GM23338 (cell line): Measurements from ENCODE around the gene GALNT6. TPM values are rescaled to one million over a fixed set of nuclear protein-coding genes. Genes with fewer than 3 reads are reported as not detected.

Experiments used
- ATAC-seq: fragments of 200-7000 bp; cut with Tn5 transposase; 3 replicates; pipeline ENCODE4 v1.9.1; 2020
- DNase-seq: peaks from one replicate; pipeline ENCODE4 v3.0.0-alpha.2; 2015; ENCODE audit warnings: low spot score
- H2AFZ ChIP-seq: fragments of 200-600 bp; sonication (generic); 2 replicates; pipeline ENCODE4 v1.8.0; 2016; ENCODE audit warnings: antibody characterized with exemption, mild to moderate bottlenecking, moderate library complexity
- H3F3A ChIP-seq: fragments of 200-600 bp; sonication (generic); replicated peaks from 2 replicates; pipeline ENCODE4 v1.8.0; 2017; ENCODE audit warnings: antibody characterized with exemption, mixed run types, low read depth
- H3K27ac ChIP-seq: fragments of 200-600 bp; sonication (generic); 2 replicates; pipeline ENCODE4 v1.6.1; 2016; ENCODE audit warnings: low read depth
- H3K27me3 ChIP-seq: fragments of 200-600 bp; sonication (generic); 2 replicates; pipeline ENCODE4 v1.8.0; 2016; ENCODE audit warnings: mild to moderate bottlenecking, mixed run types, moderate library complexity; ENCODE audit not compliant: insufficient read depth
- H3K36me3 ChIP-seq: fragments of 200-600 bp; sonication (generic); 2 replicates; pipeline ENCODE4 v1.8.0; 2016; ENCODE audit warnings: mild to moderate bottlenecking; ENCODE audit not compliant: insufficient read depth
- H3K4me1 ChIP-seq: fragments of 200-600 bp; sonication (generic); 2 replicates; pipeline ENCODE4 v1.8.0; 2016; ENCODE audit warnings: mild to moderate bottlenecking, moderate library complexity; ENCODE audit not compliant: insufficient read depth
- H3K4me2 ChIP-seq: fragments of 200-600 bp; sonication (generic); 2 replicates; pipeline ENCODE4 v1.7.1; 2017; ENCODE audit warnings: mixed run types
- H3K4me3 ChIP-seq: fragments of 200-600 bp; sonication (generic); 2 replicates; pipeline ENCODE4 v1.6.1; 2016; ENCODE audit warnings: mixed run types
- H3K79me2 ChIP-seq: fragments of 200-600 bp; sonication (generic); replicated peaks from 2 replicates; pipeline ENCODE4 v1.8.0; 2017; ENCODE audit warnings: mild to moderate bottlenecking; ENCODE audit not compliant: insufficient read depth
- H3K9me2 ChIP-seq: fragments of 200-600 bp; sonication (generic); 2 replicates; pipeline ENCODE4 v1.8.0; 2017; ENCODE audit not compliant: insufficient read depth
- H4K20me1 ChIP-seq: fragments of 200-600 bp; sonication (generic); replicated peaks from 2 replicates; pipeline ENCODE4 v1.8.0; 2017; ENCODE audit warnings: mild to moderate bottlenecking; ENCODE audit not compliant: insufficient read depth
- H3K27ac Mint-ChIP-seq: 2 replicates; pipeline ENCODE4 v1.8.0; 2020; ENCODE audit warnings: inconsistent platforms, mild to moderate bottlenecking, moderate library complexity, mixed read lengths
- H3K27me3 Mint-ChIP-seq: 3 replicates; pipeline ENCODE4 v1.8.0; 2022; ENCODE audit warnings: low read depth, mild to moderate bottlenecking, moderate library complexity, mixed read lengths, inconsistent platforms; ENCODE audit not compliant: insufficient read depth, poor library complexity
- H3K36me3 Mint-ChIP-seq: 3 replicates; pipeline ENCODE4 v1.8.0; 2021; ENCODE audit warnings: low read depth, mild to moderate bottlenecking, inconsistent platforms, moderate library complexity, mixed read lengths
- H3K4me1 Mint-ChIP-seq: 3 replicates; pipeline ENCODE4 v1.8.0; 2020; ENCODE audit warnings: mild to moderate bottlenecking, inconsistent platforms, mixed read lengths
- H3K4me3 Mint-ChIP-seq: 3 replicates; pipeline ENCODE4 v1.8.0; 2021; ENCODE audit warnings: moderate library complexity, mild to moderate bottlenecking, inconsistent platforms, mixed read lengths
- H3K9me3 Mint-ChIP-seq: 3 replicates; pipeline ENCODE4 v1.8.0; 2020; ENCODE audit warnings: moderate library complexity, mild to moderate bottlenecking, inconsistent platforms, mixed read lengths
- EZH2 ChIP-seq: fragments of 200-600 bp; sonication (generic); IDR thresholded peaks from one replicate; pipeline ENCODE4 v1.8.0; 2017; ENCODE audit warnings: antibody characterized with exemption, mild to moderate bottlenecking, low read depth; ENCODE audit not compliant: unreplicated experiment
- EZH2phosphoT487 ChIP-seq: fragments of 200-600 bp; sonication (generic); IDR thresholded peaks from one replicate; pipeline ENCODE4 v1.8.1; 2018; ENCODE audit warnings: antibody characterized with exemption; ENCODE audit not compliant: unreplicated experiment
- JUNB ChIP-seq: IDR thresholded peaks from one replicate; pipeline ENCODE4 v1.6.1; 2016; ENCODE audit warnings: antibody characterized with exemption; ENCODE audit not compliant: unreplicated experiment
- NANOG ChIP-seq: IDR thresholded peaks from 2 replicates; pipeline ENCODE4 v1.6.1; 2016; ENCODE audit warnings: antibody characterized with exemption, borderline replicate concordance
- STAT1 ChIP-seq: IDR thresholded peaks from one replicate; pipeline ENCODE4 v1.6.1; 2016; ENCODE audit warnings: antibody characterized with exemption; ENCODE audit not compliant: unreplicated experiment
- polyA plus RNA-seq: library from polyadenylated mRNA; unstranded; fragments of >200 nt; fragmentation: Nextera tagmentation; extraction: Ambion mirVana; gene quantifications from 2 replicates; pipeline ENCODE4 v1.2.1, GENCODE V29; 2016
- total RNA-seq: library from RNA; depleted of rRNA; stranded (reverse); fragments of >200 nt; shearing (Covaris generic); gene quantifications from 2 replicates; pipeline ENCODE4 v1.2.3, GENCODE V29; 2014
- TF ChIP-seq, protein P1 (sequence below), 2 experiments: fragments of 200-600 bp in 1 of 2; sonication (generic) in 1 of 2; conservative IDR thresholded peaks; 2 replicates each; pipeline versions ENCODE4 v1.5.1 to v1.6.1; 2016 to 2017; ENCODE audit warnings: antibody characterized with exemption in 2 of 2, low read depth in 2 of 2, mild to moderate bottlenecking in 2 of 2, moderate library complexity in 1 of 2
- TF ChIP-seq, protein P2 (sequence below): fragments of 250-450 bp; sonication (Bioruptor Pico); IDR thresholded peaks from 2 replicates; pipeline ENCODE4 v1.5.0; 2020; ENCODE audit warnings: mild to moderate bottlenecking, moderate library complexity

GALNT6 gene
- total and polyA plus RNA-seq, 2 experiments from 2014 or later, result 8.1 to 18.6 TPM

DNA sequence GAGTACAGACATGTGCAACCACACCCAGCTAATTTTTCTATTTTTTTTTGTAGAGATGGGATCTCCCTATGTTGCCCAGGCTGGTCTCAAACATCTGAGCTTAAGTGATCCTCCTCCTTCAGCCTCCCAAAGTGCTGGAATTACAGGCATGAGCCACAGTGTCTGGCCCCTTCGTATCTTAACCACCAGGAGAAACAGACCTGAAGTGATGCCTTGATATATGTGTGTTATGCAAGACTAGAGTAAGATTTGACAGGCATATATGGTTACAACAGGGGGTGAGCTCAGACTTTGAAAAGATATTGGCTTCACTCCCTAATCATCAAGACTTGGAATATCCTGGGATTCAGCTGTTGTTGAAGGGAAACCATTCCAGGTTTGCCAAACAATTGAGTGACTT is 10.7 kb upstream of the GALNT6 start (continued):
- TF ChIP-seq, protein P1, sequence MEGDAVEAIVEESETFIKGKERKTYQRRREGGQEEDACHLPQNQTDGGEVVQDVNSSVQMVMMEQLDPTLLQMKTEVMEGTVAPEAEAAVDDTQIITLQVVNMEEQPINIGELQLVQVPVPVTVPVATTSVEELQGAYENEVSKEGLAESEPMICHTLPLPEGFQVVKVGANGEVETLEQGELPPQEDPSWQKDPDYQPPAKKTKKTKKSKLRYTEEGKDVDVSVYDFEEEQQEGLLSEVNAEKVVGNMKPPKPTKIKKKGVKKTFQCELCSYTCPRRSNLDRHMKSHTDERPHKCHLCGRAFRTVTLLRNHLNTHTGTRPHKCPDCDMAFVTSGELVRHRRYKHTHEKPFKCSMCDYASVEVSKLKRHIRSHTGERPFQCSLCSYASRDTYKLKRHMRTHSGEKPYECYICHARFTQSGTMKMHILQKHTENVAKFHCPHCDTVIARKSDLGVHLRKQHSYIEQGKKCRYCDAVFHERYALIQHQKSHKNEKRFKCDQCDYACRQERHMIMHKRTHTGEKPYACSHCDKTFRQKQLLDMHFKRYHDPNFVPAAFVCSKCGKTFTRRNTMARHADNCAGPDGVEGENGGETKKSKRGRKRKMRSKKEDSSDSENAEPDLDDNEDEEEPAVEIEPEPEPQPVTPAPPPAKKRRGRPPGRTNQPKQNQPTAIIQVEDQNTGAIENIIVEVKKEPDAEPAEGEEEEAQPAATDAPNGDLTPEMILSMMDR (conservative IDR thresholded peaks at IDR 0.05; ENCODE audit: low read depth in 2 of 2), result no peak
- no peak for TF ChIP-seq EZH2phosphoT487

DNA sequence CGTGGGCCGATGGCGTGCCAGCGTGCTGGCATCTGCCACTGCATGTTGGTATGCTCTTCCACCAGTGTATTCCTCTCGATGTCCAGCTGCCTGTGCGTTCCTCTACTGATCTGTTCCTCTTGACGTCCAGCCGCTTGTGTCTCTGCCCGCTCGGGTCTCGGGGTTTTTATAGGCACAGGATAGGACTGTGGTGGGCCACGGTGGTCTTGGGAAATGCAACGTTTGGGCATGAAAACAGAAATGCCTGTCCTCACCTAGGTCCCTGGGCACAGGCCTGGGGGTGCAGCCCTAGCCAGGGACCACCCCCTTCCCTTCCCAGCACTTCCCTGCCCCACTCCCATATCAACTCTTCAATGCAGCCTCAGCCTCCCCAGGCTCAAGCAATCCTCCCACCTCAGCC is 10.3 kb upstream of the GALNT6 start:
- H2AFZ ChIP-seq, result no peak overlapping the region
- no peaks in the 10 kb centered on the region for H3K9me3 Mint-ChIP-seq
- no peaks in the 10 kb centered on the region for H3K4me1 ChIP-seq
- H3K36me3 ChIP-seq, result no peaks in the 10 kb centered on the region
- peaks cover 2% of the 10 kb centered on the region for H3K27me3 Mint-ChIP-seq
- H4K20me1 ChIP-seq, result no peaks in the 10 kb centered on the region
- ATAC-seq, result no peak
- peaks cover 3% of the 10 kb centered on the region; the same call in 1 of the 3 replicates for H3K4me1 Mint-ChIP-seq
- H3K4me3 Mint-ChIP-seq, result no peak overlapping the region
- no peaks in the 10 kb centered on the region for H3F3A ChIP-seq
- no peak overlapping the region for H3K4me3 ChIP-seq
- no peaks in the 10 kb centered on the region for H3K27me3 ChIP-seq
- no peak overlapping the region; the same call in 1 of the 2 replicates for H3K27ac Mint-ChIP-seq
- H3K9me2 ChIP-seq, result no peaks in the 10 kb centered on the region
- TF ChIP-seq JUNB (no peak), EZH2 (no peak), NANOG (no peak), STAT1 (no peak)
- TF ChIP-seq, protein P2, sequence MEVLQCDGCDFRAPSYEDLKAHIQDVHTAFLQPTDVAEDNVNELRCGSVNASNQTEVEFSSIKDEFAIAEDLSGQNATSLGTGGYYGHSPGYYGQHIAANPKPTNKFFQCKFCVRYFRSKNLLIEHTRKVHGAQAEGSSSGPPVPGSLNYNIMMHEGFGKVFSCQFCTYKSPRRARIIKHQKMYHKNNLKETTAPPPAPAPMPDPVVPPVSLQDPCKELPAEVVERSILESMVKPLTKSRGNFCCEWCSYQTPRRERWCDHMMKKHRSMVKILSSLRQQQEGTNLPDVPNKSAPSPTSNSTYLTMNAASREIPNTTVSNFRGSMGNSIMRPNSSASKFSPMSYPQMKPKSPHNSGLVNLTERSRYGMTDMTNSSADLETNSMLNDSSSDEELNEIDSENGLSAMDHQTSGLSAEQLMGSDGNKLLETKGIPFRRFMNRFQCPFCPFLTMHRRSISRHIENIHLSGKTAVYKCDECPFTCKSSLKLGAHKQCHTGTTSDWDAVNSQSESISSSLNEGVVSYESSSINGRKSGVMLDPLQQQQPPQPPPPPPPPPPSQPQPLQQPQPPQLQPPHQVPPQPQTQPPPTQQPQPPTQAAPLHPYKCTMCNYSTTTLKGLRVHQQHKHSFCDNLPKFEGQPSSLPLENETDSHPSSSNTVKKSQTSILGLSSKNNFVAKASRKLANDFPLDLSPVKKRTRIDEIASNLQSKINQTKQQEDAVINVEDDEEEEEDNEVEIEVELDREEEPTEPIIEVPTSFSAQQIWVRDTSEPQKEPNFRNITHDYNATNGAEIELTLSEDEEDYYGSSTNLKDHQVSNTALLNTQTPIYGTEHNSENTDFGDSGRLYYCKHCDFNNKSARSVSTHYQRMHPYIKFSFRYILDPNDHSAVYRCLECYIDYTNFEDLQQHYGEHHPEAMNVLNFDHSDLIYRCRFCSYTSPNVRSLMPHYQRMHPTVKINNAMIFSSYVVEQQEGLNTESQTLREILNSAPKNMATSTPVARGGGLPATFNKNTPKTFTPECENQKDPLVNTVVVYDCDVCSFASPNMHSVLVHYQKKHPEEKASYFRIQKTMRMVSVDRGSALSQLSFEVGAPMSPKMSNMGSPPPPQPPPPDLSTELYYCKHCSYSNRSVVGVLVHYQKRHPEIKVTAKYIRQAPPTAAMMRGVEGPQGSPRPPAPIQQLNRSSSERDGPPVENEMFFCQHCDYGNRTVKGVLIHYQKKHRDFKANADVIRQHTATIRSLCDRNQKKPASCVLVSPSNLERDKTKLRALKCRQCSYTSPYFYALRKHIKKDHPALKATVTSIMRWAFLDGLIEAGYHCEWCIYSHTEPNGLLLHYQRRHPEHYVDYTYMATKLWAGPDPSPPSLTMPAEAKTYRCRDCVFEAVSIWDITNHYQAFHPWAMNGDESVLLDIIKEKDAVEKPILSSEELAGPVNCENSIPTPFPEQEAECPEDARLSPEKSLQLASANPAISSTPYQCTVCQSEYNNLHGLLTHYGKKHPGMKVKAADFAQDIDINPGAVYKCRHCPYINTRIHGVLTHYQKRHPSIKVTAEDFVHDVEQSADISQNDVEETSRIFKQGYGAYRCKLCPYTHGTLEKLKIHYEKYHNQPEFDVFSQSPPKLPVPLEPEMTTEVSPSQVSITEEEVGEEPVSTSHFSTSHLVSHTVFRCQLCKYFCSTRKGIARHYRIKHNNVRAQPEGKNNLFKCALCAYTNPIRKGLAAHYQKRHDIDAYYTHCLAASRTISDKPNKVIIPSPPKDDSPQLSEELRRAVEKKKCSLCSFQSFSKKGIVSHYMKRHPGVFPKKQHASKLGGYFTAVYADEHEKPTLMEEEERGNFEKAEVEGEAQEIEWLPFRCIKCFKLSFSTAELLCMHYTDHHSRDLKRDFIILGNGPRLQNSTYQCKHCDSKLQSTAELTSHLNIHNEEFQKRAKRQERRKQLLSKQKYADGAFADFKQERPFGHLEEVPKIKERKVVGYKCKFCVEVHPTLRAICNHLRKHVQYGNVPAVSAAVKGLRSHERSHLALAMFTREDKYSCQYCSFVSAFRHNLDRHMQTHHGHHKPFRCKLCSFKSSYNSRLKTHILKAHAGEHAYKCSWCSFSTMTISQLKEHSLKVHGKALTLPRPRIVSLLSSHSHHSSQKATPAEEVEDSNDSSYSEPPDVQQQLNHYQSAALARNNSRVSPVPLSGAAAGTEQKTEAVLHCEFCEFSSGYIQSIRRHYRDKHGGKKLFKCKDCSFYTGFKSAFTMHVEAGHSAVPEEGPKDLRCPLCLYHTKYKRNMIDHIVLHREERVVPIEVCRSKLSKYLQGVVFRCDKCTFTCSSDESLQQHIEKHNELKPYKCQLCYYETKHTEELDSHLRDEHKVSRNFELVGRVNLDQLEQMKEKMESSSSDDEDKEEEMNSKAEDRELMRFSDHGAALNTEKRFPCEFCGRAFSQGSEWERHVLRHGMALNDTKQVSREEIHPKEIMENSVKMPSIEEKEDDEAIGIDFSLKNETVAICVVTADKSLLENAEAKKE (CRISPR knock-in tag), result no peak
- no peak for DNase-seq
- H3K36me3 Mint-ChIP-seq, result no peaks in the 10 kb centered on the region
- no peak overlapping the region for H3K4me2 ChIP-seq
- H3K27ac ChIP-seq, result no peak overlapping the region
- H3K79me2 ChIP-seq, result no peaks in the 10 kb centered on the region
